HG03064 (cell line): ENCODE results near the gene PLXNA1.

Source experiments
- ATAC-seq: cut with Tn5 transposase; IDR thresholded peaks from one replicate; pipeline ENCODE4 v1.9.1; 2021; ENCODE audit warnings: low read depth; ENCODE audit not compliant: unreplicated experiment

PLXNA1 gene

DNA sequence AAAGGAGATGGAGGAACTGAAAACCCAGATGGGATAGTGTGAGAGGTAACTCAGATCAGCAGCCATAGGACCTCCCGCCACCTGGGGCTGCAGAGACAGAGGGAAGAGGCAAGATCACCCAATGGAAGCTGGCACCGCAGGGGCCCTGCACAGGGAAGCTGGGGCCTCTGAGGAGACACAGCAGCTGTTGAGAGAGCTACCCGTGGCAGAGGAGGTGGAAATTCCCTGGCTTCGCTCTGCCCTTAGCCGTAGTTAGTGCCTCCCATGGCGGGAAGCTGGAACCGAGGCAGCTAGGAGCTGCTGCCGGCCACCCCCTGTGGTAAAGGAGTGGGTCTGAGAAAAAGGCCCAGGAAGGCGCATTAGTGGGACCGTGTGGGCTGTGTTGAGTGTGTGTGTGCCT, 18.0 kb upstream of the PLXNA1 start:
- no peak for ATAC-seq

GRCh38 chr3:126965526-126966080, 17.3 kb upstream of the PLXNA1 start:
- ATAC-seq: no peak

DNA sequence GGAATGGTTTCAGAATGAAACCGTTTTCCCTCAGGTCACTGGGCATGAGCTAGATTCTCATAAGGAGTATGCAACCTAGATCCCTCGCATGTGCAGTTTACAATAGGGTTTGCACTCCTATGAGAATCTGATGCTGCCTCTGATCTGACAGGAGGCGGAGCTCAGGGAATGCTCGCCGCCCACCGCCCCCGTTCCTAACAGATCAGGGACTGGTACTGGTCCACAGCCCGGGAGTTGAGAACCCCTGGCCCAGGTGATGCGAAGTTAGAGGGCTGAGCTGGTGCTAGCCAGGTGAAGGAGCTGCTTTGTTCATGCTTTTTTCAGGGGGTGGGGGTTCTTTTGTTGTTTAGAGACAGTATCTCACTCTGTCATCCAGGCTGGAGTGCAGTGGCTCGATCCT, 15.5 kb upstream of the PLXNA1 start:
- no peak for ATAC-seq

- no peak for ATAC-seq
These were observed 14.2 kb upstream of the PLXNA1 start for GRCh38 chr3:126968391-126969390.

DNA sequence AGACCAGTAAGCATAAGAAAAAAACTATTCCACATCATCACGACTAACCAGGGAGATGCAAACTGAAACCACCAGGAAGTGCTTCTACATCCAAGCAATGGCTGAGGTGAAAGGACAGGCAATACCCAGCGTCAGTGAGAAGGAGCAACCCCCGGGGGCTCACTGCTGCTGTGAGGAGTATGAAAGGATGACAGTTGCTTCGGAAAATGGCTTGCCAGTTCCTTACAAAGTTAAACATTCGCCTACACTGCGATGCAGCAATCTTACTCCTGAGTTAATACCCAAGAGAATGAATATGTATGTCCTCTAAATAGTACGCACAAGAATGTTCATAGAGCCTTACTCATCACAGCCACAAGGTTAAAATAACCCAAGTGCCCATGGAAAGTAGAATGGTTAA, 13.3 kb upstream of the PLXNA1 start:
- ATAC-seq: no peak

DNA sequence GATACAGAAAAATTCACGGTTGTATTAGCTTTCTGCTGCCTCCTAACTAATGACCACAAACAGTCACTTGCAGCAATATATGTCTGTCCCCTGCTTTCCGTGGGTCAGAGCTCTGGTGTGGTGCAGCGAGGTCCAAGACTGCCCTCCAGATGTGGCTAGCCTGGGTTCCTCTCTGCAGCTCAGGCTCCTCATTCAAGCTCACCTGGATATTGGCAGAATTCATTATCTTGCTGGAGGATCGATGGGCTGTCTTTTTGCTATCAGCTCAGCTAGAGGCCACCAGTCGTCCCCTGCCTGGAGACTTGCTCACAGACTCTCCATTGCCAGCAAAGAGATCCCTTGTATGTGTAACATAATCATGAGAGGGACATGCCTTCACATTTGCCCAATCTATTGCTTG, 12.8 kb upstream of the PLXNA1 start:
- ATAC-seq: no peak

- no peak for ATAC-seq
These were observed 12.0 kb upstream of the PLXNA1 start for GRCh38 chr3:126970921-126971320.

GRCh38 chr3:126971891-126972351, 11.0 kb upstream of the PLXNA1 start:
- ATAC-seq: no peak

DNA sequence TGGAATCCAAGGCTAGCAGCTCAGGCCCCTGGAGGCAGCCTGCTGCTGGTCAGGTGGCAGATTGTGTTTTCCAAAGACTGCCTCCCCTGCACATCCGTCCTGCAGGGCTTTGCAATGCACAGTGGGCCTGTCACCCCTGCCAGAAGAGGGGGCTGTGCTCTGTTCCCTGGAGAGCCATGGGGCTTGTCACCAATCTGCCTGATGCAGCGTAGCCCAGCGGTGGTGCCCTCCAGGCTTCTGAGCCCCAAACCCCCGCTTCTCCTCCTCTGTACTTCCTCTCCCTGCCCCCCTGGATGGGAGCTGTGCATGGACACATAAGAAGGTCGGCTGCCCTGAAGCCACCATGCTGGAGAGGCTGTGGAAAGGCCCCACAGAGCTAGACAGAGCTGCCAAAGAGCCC, 10.0 kb upstream of the PLXNA1 start:
- ATAC-seq: no peak

- no peak for ATAC-seq
These were observed 9.1 kb upstream of the PLXNA1 start for GRCh38 chr3:126973814-126974213.

GRCh38 chr3:126974756-126975155, 8.2 kb upstream of the PLXNA1 start:
- no peak for ATAC-seq

- no peak for ATAC-seq
These were observed 6.0 kb upstream of the PLXNA1 start for GRCh38 chr3:126976906-126977305.

GRCh38 chr3:126977821-126978220, 5.1 kb upstream of the PLXNA1 start:
- no peak for ATAC-seq

DNA sequence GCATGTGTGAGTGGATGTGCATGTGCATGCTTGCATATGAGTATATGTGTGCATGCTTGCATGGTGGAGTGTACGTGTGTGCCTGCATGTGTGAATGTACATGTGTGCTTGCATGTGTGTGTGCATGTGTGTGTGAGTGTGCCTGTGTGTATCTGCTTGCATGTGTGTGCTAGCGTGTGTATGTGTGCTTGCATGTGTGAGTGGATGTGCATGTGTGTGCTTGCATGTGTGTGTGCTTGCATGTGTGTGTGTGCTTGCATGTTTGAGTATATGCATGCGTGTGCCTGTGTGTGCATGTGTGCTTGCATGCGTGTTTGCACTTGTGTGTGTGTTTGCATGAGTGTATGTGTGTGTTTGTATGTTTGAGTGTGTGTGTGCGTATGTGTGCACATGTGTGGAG, 4.6 kb upstream of the PLXNA1 start:
- ATAC-seq: no peak

- no peak for ATAC-seq
These were observed 3.8 kb upstream of the PLXNA1 start for GRCh38 chr3:126979046-126979628.

- no peak for ATAC-seq
These were observed 2.6 kb upstream of the PLXNA1 start for GRCh38 chr3:126980266-126980811.

DNA sequence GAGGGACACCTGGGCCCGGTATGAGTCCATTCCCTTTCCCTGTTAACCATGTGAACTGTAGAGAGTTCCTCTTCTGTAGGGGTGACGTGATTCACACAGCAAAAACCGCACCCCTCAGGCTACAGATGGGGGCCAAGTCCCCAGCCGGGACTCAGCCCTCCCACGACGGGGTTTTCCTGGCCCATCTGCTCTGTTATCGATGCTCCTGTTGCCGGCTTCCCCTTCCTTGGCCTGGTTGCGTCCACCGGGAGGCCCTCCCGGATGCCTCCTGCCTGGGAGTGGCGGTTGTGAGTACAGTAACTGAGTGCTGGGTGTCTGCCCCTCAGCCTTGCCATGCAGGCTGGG, 817 bp upstream of the PLXNA1 start:
- ATAC-seq: peak; percentile 38

- peak; percentile 9 for ATAC-seq
These were observed 349 bp downstream of the PLXNA1 start for GRCh38 chr3:126983276-126983652.

DNA sequence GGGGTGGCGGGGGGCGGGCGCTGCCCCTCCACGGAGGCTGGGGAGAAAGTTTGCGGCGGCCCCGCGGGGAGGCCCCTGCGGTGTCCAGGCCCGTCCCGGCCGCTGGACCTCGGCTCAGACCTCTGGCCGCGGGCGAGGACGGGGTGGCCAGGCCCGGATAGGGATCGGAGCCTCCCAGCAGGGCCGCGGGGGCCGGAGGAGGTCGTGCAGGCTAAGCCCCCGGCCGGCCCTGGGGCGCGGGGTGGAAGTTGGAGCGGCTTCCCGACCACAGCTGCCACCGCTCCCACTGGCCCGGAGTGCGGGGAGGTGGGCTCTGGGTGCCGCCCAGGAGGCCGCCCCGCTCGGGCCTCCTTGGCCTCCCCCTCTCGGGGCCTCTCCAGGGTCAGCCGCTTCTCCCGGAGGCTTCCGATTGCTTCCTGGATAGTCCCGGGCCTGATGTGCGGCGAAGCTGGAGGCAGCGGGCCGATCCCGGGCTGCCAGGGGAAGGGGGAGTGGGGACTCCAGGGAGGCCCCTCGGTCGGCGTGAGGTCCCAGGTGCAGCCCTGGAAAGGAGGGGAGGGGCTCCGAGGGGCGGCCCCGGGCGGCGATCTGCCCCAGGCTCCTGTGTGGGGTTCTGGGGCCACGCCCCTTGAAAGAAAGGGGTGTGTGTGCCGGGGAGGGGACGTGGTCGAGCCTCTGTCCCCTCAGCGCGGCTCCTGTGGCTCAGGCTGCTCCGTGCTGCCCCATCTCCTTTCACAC, 907 bp downstream of the PLXNA1 start:
- peak; percentile 11 for ATAC-seq

GRCh38 chr3:126984391-126985131, 1.6 kb downstream of the PLXNA1 start:
- ATAC-seq: no peak
